ENCODE measurements around the gene NAA80.

Gene NAA80

DNA sequence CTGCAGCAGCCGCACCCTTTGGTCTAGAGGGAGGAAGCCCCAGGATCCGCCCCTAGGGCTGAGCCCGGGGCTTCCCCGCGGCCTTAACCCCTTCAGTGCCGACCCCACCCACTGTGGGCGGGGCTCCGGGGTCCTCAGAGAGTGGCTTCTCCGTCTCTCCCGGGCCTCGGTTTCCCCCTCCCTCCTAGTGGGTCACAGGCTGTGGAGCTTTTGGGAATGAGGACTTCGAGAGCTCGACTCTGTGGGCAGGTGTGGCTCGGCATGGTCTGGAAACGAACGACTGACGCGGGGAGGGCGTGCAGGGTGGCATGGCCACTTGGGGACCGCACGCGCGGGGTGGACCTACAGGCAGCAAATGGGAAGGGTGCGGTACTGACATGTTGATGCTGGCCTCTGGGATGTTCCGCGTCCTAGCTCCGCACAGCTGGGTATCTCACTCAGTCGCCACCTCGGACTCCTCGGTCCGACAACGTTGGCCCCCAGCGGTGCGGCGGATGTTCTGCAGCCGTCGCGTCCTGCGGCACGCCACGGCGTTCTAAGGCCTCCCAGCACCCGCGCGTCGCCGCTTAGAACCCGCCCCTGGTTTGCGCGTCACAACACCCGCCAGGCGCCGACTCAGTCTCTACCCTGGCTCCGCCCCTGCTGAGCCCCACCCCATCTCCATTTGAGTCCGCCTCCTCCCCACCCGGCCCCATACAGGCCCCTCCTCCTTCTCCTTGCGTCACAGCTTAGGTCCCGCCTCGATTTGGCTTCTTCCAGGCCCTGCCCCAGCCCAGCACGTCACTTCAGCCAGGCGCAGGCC lies at the start of gene NAA80, which contains the start of gene HYAL3:
NAA80 (minus strand) TSS at position 570 of the 802 bp plus-strand sequence. CDS start 1,942 bp downstream, outside the sequence.
HYAL3 (minus strand) TSS at position 570 of the 802 bp plus-strand sequence. CDS start 3,803 bp downstream, outside the sequence.
- DNase-seq, result peak; percentile 33 to 100 (median 99)

- peak in 41 of 56 donors; percentile 8 to 79 (median 38) for DNase-seq
These were observed 48.1 kb upstream of the NAA80 start for GRCh38 chr3:50347187-50347813.

- DNase-seq, result peak in 27 of 56 donors; percentile 3 to 59 (median 22)
These were observed 46.5 kb upstream of the NAA80 start, which contains the start of gene ZMYND10 for GRCh38 chr3:50345586-50346234. ZMYND10 (minus strand) TSS chr3:50345732; CDS start chr3:50345579, 153 bp downstream.

DNA sequence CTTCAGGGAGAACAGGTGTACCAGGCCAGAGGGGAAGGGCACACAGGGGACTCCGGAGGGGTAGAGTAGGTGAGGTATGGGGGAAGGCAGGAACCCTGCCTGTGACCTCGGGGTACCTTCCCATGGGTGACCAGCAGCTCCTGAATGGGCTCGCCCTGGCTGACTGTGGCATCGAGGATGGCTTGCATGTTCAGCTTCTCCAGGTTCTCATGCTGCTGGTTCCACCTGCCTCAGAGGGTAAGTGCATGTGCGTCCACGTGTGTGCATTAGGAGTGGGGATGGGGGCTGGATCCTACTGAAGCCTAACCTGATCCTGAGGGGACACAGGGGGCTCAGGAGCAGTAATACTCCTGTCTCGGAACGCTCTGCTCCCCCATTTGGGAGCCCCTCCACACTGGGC lies 45.8 kb upstream of the NAA80 start:
- DNase-seq, result no peak

DNA sequence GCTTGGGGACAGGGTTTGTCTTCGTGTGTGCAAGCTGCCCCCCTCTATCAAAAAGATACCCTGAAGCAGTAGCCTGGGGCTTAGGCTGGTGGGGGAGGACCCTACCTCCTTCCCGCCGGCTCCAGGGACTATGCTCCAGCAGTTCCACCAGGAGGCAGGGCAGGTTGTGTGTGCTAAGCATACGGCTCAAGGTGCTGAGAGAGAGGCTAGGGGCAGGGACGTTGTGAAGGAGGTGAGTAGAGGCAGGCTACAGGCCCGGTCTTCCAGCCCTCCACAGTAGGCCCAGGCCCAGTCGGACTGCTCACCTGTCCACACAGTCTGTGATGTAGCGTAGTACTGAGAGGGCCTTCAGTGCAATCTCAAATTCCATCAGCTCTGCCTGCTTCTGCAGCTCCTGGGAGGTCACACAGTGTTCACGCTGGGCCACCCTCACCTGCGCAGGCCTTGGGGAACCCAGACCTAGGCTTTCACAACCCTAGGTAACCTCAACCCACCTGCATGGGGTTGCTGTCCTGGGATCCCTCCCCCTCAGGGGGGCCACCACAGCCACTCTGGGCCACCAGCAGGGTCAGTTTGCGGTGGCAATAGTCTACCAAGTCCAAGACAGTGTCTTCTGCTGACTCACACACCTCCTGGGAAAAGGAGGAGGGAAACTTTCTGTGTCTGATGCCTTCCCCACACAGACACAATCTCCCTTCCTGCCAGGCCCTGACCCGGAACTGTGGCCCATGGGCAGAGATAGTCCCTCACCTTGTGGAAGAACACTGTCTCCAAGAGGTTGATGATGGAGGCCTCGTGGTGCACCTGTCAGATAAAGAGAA lies 43.8 kb upstream of the NAA80 start:
- no peak for DNase-seq

DNA sequence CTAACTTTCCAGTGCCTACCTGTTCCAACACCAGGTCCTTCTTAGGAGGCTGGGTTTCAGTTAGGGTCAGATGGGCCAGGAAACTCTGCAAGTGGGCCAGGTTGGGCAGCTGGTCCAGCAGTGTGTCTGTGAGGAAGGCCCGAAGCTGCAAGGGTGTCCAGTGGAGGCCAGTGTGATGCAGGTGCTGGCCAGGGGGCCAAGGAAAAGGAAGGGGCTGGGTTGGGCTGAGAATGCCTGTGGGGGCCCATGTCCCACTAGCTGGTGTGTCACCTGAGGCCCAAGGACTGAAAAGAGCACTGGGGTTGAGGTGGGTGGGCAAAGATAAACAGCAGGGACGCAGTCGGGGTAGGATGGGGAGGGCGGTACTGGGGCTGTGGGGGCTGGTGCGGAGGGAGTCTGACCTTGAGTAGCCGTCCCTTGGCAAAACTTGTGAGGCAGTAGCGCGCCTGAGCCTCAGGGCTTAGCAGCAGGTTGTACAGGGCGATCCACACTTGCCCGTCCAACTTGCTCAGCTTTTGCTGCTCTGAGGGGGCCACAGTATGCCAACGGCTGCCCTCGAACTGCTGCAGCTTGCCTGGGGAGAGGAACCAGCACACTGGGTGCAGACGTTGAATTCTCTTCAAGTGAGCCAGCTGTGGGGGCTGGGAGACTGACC lies 42.9 kb upstream of the NAA80 start:
- no peak for DNase-seq

DNA sequence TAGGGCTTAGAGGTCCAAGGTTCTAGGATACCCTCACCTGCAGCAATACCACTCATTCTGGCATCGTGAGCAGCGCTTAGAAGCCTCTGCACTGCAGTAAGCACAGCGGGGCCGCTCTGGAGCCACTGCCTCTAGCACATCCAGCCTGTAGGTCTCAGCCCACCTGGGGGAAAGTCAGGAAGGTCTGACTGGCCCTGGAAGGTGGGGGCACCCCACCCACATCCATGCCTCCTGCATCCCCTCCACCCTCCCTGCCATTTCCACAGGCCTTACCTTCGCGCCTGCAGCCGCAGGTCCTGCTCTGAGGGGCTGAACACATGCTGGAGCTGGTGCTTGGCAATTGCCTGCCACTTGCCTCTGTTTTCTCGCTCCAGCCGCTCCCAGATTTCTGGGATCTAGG lies 42.3 kb upstream of the NAA80 start:
- no peak for DNase-seq

GRCh38 chr3:50340448-50341329 lies 41.5 kb upstream of the NAA80 start, which contains the start of gene RASSF1:
RASSF1 (minus strand) TSS chr3:50340836; CDS start chr3:50340805, 31 bp downstream.
- peak in 4 of 56 donors; percentile 21 to 33 (median 26) for DNase-seq

GRCh38 chr3:50340147-50340447 lies 40.9 kb upstream of the NAA80 start:
- no peak for DNase-seq

DNA sequence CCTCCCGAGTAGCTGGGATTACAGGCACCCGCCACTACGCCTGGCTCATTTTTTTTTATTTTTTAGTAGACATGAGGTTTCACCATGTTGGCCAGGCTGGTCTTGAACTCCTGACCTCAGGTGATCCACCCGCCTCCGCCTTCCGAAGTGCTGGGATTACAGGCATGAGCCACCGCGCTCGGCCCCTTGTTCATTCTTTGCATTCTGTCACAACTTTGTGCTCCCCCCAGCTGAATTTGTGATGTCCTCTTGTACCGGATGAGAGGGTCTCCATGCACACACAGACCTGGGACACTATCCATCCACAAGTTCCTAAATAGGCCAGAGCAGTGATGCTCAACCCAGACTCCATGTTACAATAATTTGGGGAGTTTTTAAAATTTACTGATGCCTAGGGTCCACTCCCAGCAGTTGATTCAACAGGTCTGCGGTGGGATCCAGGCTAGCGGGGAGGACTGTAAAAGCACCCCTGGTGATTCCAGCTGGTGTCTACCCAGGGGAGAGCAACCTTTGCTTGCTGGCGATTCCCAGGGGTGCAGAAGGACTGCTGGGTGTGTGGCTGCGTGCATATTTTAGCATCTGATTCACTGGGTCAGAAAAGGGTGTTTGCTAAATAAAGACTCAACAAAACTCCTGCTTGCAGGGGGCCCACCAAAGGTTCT lies 40.4 kb upstream of the NAA80 start:
- no peak for DNase-seq

- DNase-seq, result no peak
These were observed 39.8 kb upstream of the NAA80 start for GRCh38 chr3:50338965-50339364.

DNA sequence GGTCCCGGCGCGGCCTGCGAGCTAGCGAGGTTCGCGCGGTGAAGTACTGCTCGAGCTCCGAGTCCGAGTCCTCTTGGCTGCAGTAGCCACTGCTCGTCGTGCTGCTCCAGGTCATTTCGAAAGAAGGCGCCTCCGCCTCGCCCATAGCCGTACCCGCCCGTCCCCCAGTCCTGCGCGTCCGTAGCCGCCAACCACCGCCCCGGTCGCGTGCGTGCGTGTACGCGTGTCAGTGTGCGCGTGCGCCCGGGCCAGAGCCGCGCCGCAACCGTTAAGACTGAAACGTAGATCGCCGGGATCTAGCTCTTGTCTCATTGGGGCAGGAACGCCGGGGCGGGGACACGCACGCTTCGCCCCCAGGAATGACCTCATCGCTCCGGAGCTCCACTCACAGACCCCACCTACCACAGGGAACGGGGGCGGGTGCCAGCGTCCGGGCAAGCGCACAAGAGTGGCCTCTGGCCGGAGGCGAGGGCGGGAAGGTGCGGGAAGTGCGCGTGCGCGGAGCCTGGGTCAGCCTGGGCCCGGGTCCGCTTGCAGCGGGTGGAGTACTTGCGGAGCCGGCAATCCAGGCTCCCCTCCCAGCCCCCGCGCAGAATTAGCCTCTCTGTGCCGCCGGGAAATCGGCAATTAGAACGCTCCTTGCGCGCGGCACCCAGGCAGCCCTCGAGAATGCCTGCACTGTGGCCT lies 38.1 kb upstream of the NAA80 start:
- DNase-seq, result peak; percentile 30 to 99 (median 96)

- no peak for DNase-seq
These were observed 37.4 kb upstream of the NAA80 start for GRCh38 chr3:50336452-50337174.

- DNase-seq, result no peak
These were observed 35.3 kb upstream of the NAA80 start for GRCh38 chr3:50334339-50335075.

GRCh38 chr3:50333744-50334328 lies 34.6 kb upstream of the NAA80 start:
- no peak for DNase-seq

DNA sequence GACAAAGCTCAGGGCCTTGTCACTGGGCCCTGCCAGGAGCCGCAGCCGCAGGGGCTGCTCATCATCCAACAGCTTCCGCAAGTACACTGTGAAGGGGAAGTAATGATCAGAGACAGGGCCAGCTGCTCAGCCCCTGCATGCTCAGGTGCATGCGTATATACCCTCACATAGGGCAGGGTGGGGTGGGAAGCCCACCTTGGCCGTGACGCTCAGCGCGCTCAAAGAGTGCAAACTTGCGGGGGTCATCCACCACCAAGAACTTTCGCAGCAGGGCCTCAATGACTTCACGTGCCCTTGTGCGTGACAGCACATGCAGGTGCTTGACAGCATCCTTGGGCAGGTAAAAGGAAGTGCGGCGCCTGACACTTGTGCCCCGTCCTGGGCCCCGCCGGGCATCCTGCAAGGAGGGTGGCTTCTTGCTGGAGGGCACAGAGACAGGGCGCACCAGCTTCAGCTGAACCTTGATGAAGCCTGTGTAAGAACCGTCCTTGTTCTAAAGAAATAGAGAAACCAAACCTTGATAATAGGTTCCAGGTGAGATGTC lies 32.2 kb upstream of the NAA80 start:
- DNase-seq, result no peak
